ENCODE results near the gene SCNN1B.

SCNN1B gene

DNA sequence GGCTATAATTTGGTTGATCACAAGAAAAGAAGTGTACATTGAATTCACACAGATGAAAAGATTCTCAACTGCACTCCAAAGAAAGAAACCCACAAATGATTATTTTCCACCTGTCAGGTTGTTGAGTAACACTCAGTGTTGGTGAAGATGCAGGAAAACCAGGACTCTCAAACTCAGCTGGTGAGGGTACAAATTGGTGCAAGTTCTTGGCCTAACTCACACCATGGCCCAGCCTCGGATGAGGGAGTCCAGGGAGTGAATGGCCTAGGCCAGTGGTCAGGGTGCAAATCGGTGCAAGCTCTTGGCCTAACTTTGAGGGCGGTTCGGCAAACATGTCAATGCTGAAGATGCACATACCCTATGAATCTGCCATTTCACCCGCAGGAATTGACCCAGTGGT, 8.6 kb downstream of the SCNN1B start:
- Histone ChIP-seq H3K27me3 (ENCODE audit: control insufficient read depth, insufficient read depth, low read length) (no peaks in the 10 kb centered on the region), H3K4me3 (ENCODE audit: low read depth, low read length) (no peak overlapping the region)

DNA sequence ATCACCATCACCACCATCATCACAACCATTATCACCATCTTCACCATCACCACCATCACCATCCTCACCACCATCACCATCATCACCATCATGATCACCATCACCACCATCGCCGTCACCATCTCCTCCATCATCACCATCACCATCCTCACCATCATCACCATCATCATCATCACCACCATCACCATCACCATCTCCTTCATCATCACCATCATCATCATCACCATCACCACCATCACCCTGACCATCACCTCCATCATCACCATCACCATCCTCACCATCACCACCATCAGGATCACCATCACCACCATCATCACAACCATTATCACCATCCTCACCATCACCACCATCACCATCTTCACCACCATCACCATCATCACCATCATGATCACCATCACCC, 14.1 kb downstream of the SCNN1B start:
- Histone ChIP-seq H3K27me3 (ENCODE audit: control insufficient read depth, insufficient read depth, low read length) (no peaks in the 10 kb centered on the region), H3K4me1 (ENCODE audit: control insufficient read depth, insufficient read depth, low read length) (peaks cover 3% of the 10 kb centered on the region), H3K9me3 (ENCODE audit: control insufficient read depth, insufficient read depth, low read length) (no peaks in the 10 kb centered on the region), H3K9ac (ENCODE audit: low read depth, low read length) (no peak overlapping the region), H3K36me3 (ENCODE audit: control insufficient read depth, insufficient read depth, low read length) (no peaks in the 10 kb centered on the region), H3K4me3 (ENCODE audit: low read depth, low read length) (no peak overlapping the region)

More for the DNA sequence above, 8.6 kb downstream of the SCNN1B start:
- H3K4me1 ChIP-seq (ENCODE audit: control insufficient read depth, insufficient read depth, low read length): no peaks in the 10 kb centered on the region
- H3K9ac ChIP-seq (ENCODE audit: low read depth, low read length): no peak overlapping the region
- H3K36me3 ChIP-seq (ENCODE audit: control insufficient read depth, insufficient read depth, low read length): no peaks in the 10 kb centered on the region
- H3K9me3 ChIP-seq (ENCODE audit: control insufficient read depth, insufficient read depth, low read length): no peaks in the 10 kb centered on the region

DNA sequence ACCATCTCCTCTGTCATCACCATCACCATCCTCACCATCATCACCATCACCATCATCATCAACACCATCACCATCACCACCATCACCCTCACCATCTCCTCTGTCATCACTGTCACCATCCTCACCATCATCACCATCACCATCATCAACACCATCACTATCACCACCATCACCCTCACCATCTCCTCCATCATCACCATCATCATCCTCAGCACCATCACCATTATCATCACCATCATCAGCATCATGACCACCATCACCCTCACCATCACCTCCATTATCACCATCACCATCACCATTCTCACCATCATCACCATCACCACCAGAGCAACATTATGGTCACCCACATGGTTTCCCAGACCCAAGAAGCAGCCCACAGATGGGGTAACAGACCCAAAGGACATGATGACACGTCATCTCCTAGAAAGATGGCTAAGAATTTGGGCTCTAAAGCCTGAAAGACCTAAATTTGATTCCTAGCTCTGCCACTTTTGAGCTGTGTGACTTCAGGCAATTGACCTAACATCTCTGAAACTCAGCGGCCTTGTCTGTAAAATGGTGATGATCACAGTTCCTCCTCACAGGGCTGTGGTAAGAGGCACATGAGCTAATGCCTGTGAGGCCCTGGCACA, 14.6 kb downstream of the SCNN1B start:
- Histone ChIP-seq H3K4me3 (ENCODE audit: low read depth, low read length) (no peak overlapping the region), H3K9me3 (ENCODE audit: control insufficient read depth, insufficient read depth, low read length) (no peaks in the 10 kb centered on the region), H3K27me3 (ENCODE audit: control insufficient read depth, insufficient read depth, low read length) (no peaks in the 10 kb centered on the region), H3K9ac (ENCODE audit: low read depth, low read length) (no peak overlapping the region), H3K36me3 (ENCODE audit: control insufficient read depth, insufficient read depth, low read length) (no peaks in the 10 kb centered on the region), H3K4me1 (ENCODE audit: control insufficient read depth, insufficient read depth, low read length) (peaks cover 3% of the 10 kb centered on the region)

DNA sequence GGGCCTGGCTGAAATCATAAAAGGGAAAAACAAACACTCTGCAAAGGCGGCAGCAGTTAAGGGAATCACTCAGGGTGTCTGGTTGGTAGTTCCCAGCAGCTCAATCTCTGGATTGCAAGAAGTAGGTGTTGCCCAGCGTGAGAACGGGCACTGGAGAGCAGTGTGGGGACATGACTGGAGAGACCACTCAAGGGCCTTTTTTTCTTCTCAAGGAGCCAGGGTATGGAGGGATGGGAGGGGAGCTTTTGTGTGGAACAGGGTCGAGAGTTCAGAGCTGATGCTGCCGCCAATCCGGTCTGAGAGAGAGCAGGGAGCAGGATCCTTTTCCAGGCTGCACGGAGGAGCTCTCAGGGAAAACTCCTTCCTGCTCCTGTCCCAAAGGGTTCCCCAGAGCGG, 15.2 kb downstream of the SCNN1B start:
- Histone ChIP-seq H3K9me3 (ENCODE audit: control insufficient read depth, insufficient read depth, low read length) (no peaks in the 10 kb centered on the region), H3K27me3 (ENCODE audit: control insufficient read depth, insufficient read depth, low read length) (no peaks in the 10 kb centered on the region), H3K4me3 (ENCODE audit: low read depth, low read length) (no peak overlapping the region), H3K4me1 (ENCODE audit: control insufficient read depth, insufficient read depth, low read length) (peaks cover 3% of the 10 kb centered on the region), H3K9ac (ENCODE audit: low read depth, low read length) (no peak overlapping the region), H3K36me3 (ENCODE audit: control insufficient read depth, insufficient read depth, low read length) (no peaks in the 10 kb centered on the region)

DNA sequence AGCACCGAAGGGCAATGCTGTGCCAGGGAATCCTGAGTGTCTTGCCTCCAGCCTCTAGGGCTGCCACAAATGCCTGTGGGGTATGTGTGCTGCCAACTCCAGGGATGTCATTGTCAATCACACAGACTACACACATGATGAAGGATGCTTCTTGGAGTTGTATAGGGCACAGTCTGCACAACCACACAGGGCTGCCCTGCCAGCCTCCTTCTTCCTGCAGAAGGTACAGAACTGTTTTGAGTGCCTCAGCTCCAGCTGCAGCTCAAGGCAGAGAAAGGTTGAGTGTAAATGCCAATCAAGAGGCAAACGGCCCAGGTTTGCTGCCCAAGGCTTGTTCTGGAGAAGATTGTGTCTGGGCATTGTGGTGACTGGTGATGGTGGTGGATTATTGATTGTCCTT, 15.6 kb downstream of the SCNN1B start:
- H3K4me1 ChIP-seq (ENCODE audit: control insufficient read depth, insufficient read depth, low read length): peaks cover 3% of the 10 kb centered on the region
- no peaks in the 10 kb centered on the region for H3K9me3 ChIP-seq (ENCODE audit: control insufficient read depth, insufficient read depth, low read length)
- no peak overlapping the region for H3K9ac ChIP-seq (ENCODE audit: low read depth, low read length)
- no peaks in the 10 kb centered on the region for H3K36me3 ChIP-seq (ENCODE audit: control insufficient read depth, insufficient read depth, low read length)
- H3K27me3 ChIP-seq (ENCODE audit: control insufficient read depth, insufficient read depth, low read length): no peaks in the 10 kb centered on the region
- no peak overlapping the region for H3K4me3 ChIP-seq (ENCODE audit: low read depth, low read length)

DNA sequence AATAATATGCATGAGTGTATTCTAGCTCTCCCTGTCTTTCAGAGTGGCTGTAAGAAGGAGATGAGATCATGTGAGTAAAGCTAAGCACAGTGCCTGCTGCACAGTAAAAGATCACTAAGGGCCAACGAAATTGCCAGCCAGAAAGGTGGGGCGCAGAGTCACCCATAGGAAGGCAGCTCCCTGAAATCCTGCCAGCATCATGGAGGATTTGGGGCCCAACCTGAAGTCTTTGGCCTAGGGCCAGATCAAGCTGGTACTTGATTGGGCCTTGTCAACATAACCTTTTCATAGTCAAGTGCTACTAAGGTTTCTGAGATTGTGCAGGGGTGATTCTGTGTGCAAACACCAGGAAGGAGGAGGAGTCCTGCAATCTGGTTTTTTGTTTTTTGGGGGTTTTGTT, 16.5 kb downstream of the SCNN1B start:
- H3K27me3 ChIP-seq (ENCODE audit: control insufficient read depth, insufficient read depth, low read length): no peaks in the 10 kb centered on the region
- H3K4me1 ChIP-seq (ENCODE audit: control insufficient read depth, insufficient read depth, low read length): peaks cover 3% of the 10 kb centered on the region
- no peak overlapping the region for H3K4me3 ChIP-seq (ENCODE audit: low read depth, low read length)
- H3K36me3 ChIP-seq (ENCODE audit: control insufficient read depth, insufficient read depth, low read length): no peaks in the 10 kb centered on the region
- H3K9me3 ChIP-seq (ENCODE audit: control insufficient read depth, insufficient read depth, low read length): no peaks in the 10 kb centered on the region
- H3K9ac ChIP-seq (ENCODE audit: low read depth, low read length): no peak overlapping the region

DNA sequence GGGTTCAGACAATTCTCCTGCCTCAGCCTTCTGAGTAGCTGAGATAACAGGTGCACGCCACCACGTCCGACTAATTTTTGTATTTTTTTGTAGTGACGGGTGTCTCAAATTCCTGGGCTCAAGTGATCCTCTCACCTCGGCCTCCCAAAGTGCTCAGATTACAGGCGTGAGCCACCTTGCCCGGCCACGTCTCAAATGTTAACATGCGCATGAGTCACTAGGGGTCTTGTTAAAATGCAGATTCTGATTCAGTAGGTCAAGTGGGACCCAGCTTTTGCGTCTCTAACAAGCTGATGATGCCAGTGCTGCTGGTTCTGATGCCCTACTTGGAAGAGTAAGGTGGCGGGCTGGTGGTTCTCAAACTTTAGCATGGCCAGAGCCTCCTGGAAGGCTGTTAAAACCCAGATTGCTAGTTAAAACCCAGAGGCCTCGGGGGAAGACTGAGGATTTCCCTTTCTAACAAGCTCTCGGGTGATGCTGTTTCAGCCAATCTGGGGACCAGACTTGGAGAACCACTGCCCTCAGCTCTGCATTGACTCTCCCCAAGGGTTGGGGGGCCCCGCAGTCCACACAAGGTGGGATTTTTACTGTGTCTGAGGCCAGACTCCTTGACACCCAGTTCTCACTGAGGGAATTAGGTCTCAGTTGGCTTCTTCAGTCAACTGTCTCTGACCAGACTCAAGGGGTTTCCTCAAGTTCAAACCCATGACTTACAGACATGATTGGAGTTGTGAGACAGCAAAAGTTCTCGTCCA, 17.9 kb downstream of the SCNN1B start:
- no peaks in the 10 kb centered on the region for H3K9me3 ChIP-seq (ENCODE audit: control insufficient read depth, insufficient read depth, low read length)
- peaks cover 3% of the 10 kb centered on the region for H3K4me1 ChIP-seq (ENCODE audit: control insufficient read depth, insufficient read depth, low read length)
- no peaks in the 10 kb centered on the region for H3K27me3 ChIP-seq (ENCODE audit: control insufficient read depth, insufficient read depth, low read length)
- H3K9ac ChIP-seq (ENCODE audit: low read depth, low read length): no peak overlapping the region
- H3K36me3 ChIP-seq (ENCODE audit: control insufficient read depth, insufficient read depth, low read length): no peaks in the 10 kb centered on the region
- no peak overlapping the region for H3K4me3 ChIP-seq (ENCODE audit: low read depth, low read length)

DNA sequence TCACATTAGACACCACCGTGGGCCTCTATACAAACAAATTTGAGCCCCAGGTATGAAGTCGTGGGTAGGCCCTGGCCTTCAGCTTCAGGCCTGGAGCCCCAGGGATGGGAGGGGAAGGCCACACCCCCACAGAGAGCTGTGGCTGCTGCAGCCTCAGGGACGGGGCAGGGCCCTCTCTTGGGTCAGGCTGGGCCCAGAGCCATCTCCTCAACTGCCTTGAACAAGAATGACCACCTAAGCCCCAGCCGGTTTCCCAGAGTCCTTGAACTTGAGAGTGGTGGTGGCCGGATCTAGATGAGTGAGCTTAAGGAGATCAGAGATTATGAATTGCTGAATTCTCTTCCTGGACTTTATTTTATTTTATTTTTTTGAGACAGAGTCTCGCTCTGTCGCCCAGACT, 18.6 kb downstream of the SCNN1B start:
- no peaks in the 10 kb centered on the region for H3K36me3 ChIP-seq (ENCODE audit: control insufficient read depth, insufficient read depth, low read length)
- H3K9me3 ChIP-seq (ENCODE audit: control insufficient read depth, insufficient read depth, low read length): no peaks in the 10 kb centered on the region
- H3K4me3 ChIP-seq (ENCODE audit: low read depth, low read length): no peak overlapping the region
- H3K27me3 ChIP-seq (ENCODE audit: control insufficient read depth, insufficient read depth, low read length): no peaks in the 10 kb centered on the region
- no peak overlapping the region for H3K9ac ChIP-seq (ENCODE audit: low read depth, low read length)
- peaks cover 3% of the 10 kb centered on the region for H3K4me1 ChIP-seq (ENCODE audit: control insufficient read depth, insufficient read depth, low read length)

DNA sequence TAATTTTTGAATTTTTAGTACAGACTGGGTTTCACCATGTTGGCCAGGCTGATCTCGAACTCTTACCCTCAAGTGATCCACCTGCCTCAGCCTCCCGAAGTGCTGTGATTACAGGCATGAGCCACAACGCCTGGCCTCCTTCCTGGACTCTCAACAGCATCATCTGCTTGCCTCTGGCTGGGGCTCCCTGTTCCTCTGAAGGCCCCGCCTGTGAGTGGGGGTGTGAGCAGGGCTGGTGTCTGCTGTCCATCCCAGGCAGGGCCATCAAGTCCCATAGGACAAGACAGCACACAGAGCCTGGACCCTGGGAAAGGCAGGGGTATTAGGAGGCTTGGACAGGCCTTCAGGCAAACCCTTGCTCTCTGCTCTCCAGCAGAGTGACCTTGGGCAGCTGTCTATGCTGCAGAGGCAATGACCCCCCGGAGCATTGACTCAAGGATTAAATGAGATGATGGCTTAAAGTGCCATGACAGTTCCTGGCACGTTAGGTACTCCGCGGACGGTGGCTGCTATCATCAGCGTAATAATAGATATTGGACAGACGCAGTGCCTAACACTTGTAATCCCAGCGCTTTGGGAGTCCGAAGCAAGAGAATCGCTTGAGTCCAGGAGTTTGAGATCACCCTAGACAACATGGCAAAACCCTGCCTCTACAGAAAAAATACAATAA, 19.2 kb downstream of the SCNN1B start:
- H3K36me3 ChIP-seq (ENCODE audit: control insufficient read depth, insufficient read depth, low read length): no peaks in the 10 kb centered on the region
- no peak overlapping the region for H3K9ac ChIP-seq (ENCODE audit: low read depth, low read length)
- H3K4me1 ChIP-seq (ENCODE audit: control insufficient read depth, insufficient read depth, low read length): peaks cover 3% of the 10 kb centered on the region
- no peak overlapping the region for H3K4me3 ChIP-seq (ENCODE audit: low read depth, low read length)
- H3K9me3 ChIP-seq (ENCODE audit: control insufficient read depth, insufficient read depth, low read length): no peaks in the 10 kb centered on the region
- no peaks in the 10 kb centered on the region for H3K27me3 ChIP-seq (ENCODE audit: control insufficient read depth, insufficient read depth, low read length)

DNA sequence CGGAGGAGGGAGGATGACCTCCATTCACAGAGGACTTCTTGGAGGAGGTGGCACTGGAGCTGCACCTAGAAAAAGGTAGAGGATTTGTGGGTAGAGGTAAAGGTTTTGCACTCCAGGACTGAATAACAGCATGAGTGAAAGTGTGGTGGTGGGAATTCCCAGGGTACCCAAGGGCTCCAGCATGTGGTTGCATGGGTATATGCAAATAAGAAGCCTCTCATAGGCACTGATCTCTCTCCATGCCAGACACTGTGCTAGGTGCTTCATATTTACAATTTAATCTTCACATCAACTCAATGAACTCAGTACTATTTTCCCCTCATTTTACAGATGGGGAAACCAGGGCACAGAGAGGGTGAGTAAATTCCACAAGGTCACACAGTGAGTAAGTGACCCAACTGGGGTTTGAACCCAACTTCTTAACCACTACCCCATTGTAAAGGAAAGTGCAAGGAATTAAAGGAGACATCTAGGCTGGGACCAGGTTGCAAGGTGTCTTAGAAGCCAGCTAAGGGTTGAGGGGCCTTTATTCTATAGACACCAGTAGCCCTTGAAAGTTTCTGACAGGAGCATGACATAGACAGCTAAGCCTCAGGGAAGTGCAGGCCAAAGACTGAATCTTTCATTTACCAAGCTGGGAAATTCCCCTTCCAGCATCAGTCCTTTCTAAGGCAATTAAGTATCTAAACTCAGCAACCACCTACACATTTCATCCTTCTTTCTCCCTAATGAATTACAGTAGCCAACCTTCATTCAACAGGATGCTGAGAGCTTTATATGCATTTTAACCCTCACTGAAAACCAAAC, 21.3 kb downstream of the SCNN1B start:
- Histone ChIP-seq H3K4me1 (ENCODE audit: control insufficient read depth, insufficient read depth, low read length) (peaks cover 3% of the 10 kb centered on the region), H3K27me3 (ENCODE audit: control insufficient read depth, insufficient read depth, low read length) (no peaks in the 10 kb centered on the region), H3K9me3 (ENCODE audit: control insufficient read depth, insufficient read depth, low read length) (no peaks in the 10 kb centered on the region), H3K36me3 (ENCODE audit: control insufficient read depth, insufficient read depth, low read length) (no peaks in the 10 kb centered on the region), H3K4me3 (ENCODE audit: low read depth, low read length) (no peak overlapping the region), H3K9ac (ENCODE audit: low read depth, low read length) (no peak overlapping the region)

DNA sequence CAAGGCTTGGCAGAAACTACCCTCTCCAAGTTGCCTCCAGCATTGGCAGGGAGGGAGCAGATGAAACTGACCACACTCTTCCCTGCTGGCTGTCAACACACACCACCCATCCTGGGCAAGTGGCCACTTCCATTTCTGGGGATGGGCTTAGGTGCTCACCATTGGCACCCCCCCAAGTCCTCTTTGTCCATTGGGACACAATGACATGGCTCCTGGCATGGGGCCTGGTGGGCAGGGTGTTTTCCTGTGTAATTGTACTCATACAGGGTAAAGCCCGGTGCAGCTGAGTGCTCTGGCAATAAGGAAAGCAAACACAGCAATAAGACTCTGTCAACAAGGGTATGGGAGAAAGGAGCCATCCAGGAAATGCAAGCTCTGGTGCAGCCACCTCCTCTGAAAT, 22.6 kb downstream of the SCNN1B start:
- H3K36me3 ChIP-seq (ENCODE audit: control insufficient read depth, insufficient read depth, low read length): no peaks in the 10 kb centered on the region
- H3K4me1 ChIP-seq (ENCODE audit: control insufficient read depth, insufficient read depth, low read length): peaks cover 3% of the 10 kb centered on the region
- H3K9me3 ChIP-seq (ENCODE audit: control insufficient read depth, insufficient read depth, low read length): no peaks in the 10 kb centered on the region
- no peak overlapping the region for H3K9ac ChIP-seq (ENCODE audit: low read depth, low read length)
- H3K4me3 ChIP-seq (ENCODE audit: low read depth, low read length): no peak overlapping the region
- H3K27me3 ChIP-seq (ENCODE audit: control insufficient read depth, insufficient read depth, low read length): no peaks in the 10 kb centered on the region

All from iPS-15b (cell line).